Activated CD8-positive, alpha-beta T cell treated with anti-CD3 and anti-CD28 coated beads for 36 hours (primary cell): ENCODE data around the gene IRF2. TPM values are rescaled to one million over a fixed set of nuclear protein-coding genes. Genes with fewer than 3 reads are reported as not detected.

Experiments
- ATAC-seq: fragments of 200-7000 bp; cut with Tn5 transposase; one replicate; pipeline ENCODE4 v1.10.0; 2021; ENCODE audit warnings: mild to moderate bottlenecking, moderate library complexity
- CTCF ChIA-PET: fragments of 350-600 bp; sonication (Branson Sonifier 250); formaldehyde crosslinking; loops from one replicate; lab custom pipeline; 2021; ENCODE audit warnings: antibody characterized with exemption; lab: Charles Lee
- POLR2A ChIA-PET: fragments of 350-600 bp; sonication (Branson Sonifier 250); formaldehyde crosslinking; loops from one replicate; lab custom pipeline; 2021; ENCODE audit warnings: antibody characterized with exemption; lab: Charles Lee
- DNase-seq: peaks from one replicate; pipeline ENCODE4 v3.0.0-alpha.2; 2020
- H3K27ac Mint-ChIP-seq: one replicate; pipeline ENCODE4 v1.8.0; 2021; ENCODE audit warnings: mild to moderate bottlenecking, mixed read lengths
- H3K27me3 Mint-ChIP-seq: one replicate; pipeline ENCODE4 v1.8.0; 2021; ENCODE audit warnings: mixed read lengths
- H3K36me3 Mint-ChIP-seq: one replicate; pipeline ENCODE4 v1.8.0; 2021; ENCODE audit warnings: low read depth, mixed read lengths
- H3K4me1 Mint-ChIP-seq: one replicate; pipeline ENCODE4 v1.8.0; 2021; ENCODE audit warnings: low read depth, mixed read lengths
- H3K4me3 Mint-ChIP-seq: one replicate; pipeline ENCODE4 v1.8.0; 2021; ENCODE audit warnings: mild to moderate bottlenecking, moderate library complexity, mixed read lengths
- H3K9me3 Mint-ChIP-seq: one replicate; pipeline ENCODE4 v1.8.0; 2021; ENCODE audit warnings: mixed read lengths
- intact Hi-C: fragments of 100-400 bp; cut with micrococcal nuclease; formaldehyde crosslinking; loops from one replicate; pipeline ENCODE4 v1.10.0; 2022
- total RNA-seq, 2 experiments: library from RNA; stranded (reverse); gene quantifications; one replicate each; pipeline ENCODE4 v1.2.3, GENCODE V29; 2021
- TF ChIP-seq, protein P1 (sequence below): fragments of 200-600 bp; IDR thresholded peaks from one replicate; pipeline ENCODE4 v1.8.0; 2022; ENCODE audit warnings: antibody characterized with exemption, mild to moderate bottlenecking

The IRF2 gene
- 10 to 100 TPM; 48.1 to 56.4 TPM for total RNA-seq

DNA sequence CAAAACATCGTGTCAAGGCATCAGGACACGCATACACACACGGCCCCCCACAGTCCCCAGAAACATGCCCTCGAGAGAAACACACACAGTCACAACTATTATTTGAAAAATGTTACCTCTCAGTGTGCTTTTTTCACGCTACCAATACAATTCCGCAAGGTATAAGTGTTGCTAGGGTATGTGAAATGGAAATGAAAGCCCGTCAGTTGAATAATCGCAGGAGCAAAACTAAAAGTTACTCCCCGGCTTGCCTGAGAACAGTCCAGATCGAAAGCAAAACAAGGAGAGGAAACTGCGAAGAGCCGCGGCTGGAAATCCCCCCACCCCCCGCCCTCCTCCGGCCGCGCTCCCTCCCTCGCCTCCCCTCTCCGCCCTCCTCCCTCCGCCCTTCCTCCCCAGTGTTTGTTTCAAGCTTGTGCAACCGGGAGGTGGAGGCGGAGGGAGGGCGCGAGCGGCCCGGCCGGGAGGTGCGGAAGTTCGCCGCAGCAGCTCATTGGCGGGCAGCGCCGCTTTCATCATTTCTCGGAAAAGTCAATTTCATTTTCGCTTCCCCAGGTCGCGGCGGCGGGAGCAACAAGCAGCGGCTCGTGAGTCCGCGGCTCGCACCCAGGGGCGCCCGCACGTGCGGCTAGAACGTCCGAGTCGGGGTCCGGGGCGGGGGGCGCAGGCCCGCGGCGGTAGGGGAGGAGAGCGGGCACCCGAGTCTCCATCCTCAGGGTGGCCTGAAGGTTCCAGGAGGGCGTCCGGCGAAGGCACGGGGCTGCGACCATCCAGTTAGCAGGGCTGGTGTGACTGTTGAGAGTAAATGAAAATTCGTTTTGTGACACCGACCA, at the start of gene IRF2:
Gene IRF2, minus strand, starts transcription at position 288 of the 833 bp plus-strand sequence. CDS start 45,486 bp downstream, outside the sequence.
- DNase-seq (peak; percentile 98), ATAC-seq (peak; percentile 83)
- ChIA-PET CTCF (interaction anchor here (1.0 to 2.8 kb wide), 12 partner anchors 9 to 209 kb away, joined by 3 to 14 read pairs (median 4); no protein-coding TSS in a partner anchor), POLR2A (interaction anchor here (0.7 to 5.0 kb wide), 26 partner anchors 10 to 259 kb away, joined by 3 to 40 read pairs (median 6); partner anchors contain the start of genes CASP3, CENPU and PRIMPOL)
- Mint-ChIP-seq H3K27ac (peak within 1 kb of the TSS; percentile 98), H3K4me1 (peaks cover 50% of the 10 kb centered on the region), H3K36me3 (peaks cover 44% of the 10 kb centered on the region), H3K9me3 (no peaks in the 10 kb centered on the region), H3K4me3 (peak within 1 kb of the TSS; percentile 94), H3K27me3 (no peaks in the 10 kb centered on the region)
- intact Hi-C loops, result loop anchor here (2.0 to 5.0 kb wide), 6 partner anchors 38 to 207 kb away; partner anchors contain the start of genes CASP3 and PRIMPOL
- TF ChIP-seq, protein P1, sequence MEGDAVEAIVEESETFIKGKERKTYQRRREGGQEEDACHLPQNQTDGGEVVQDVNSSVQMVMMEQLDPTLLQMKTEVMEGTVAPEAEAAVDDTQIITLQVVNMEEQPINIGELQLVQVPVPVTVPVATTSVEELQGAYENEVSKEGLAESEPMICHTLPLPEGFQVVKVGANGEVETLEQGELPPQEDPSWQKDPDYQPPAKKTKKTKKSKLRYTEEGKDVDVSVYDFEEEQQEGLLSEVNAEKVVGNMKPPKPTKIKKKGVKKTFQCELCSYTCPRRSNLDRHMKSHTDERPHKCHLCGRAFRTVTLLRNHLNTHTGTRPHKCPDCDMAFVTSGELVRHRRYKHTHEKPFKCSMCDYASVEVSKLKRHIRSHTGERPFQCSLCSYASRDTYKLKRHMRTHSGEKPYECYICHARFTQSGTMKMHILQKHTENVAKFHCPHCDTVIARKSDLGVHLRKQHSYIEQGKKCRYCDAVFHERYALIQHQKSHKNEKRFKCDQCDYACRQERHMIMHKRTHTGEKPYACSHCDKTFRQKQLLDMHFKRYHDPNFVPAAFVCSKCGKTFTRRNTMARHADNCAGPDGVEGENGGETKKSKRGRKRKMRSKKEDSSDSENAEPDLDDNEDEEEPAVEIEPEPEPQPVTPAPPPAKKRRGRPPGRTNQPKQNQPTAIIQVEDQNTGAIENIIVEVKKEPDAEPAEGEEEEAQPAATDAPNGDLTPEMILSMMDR, result no peak

GRCh38 chr4:184515606-184516005, 41.3 kb upstream of the IRF2 start:
- Mint-ChIP-seq H3K27ac (peak overlapping the region; percentile 43), H3K27me3 (no peaks in the 10 kb centered on the region), H3K4me1 (peaks cover 31% of the 10 kb centered on the region), H3K4me3 (no peak overlapping the region), H3K36me3 (peaks cover 6% of the 10 kb centered on the region), H3K9me3 (peaks cover 7% of the 10 kb centered on the region)
- no peak for DNase-seq
- intact Hi-C loops, result loop anchor here (2.0 kb wide), 1 partner anchor 21 kb away; no protein-coding TSS in a partner anchor
- ChIA-PET POLR2A (interaction anchor here (1.3 to 3.8 kb wide), 4 partner anchors 11 to 41 kb away, joined by 3 to 18 read pairs (median 10); partner anchors contain the start of gene IRF2), CTCF (interaction anchor here (0.6 to 1.7 kb wide), 4 partner anchors 8 to 251 kb away, joined by 3 to 5 read pairs (median 4); no protein-coding TSS in a partner anchor)
- TF ChIP-seq, protein P1, result no peak
- no peak for ATAC-seq

GRCh38 chr4:184514121-184514988, 40.0 kb upstream of the IRF2 start:
- ATAC-seq (peak; percentile 93), DNase-seq (peak; percentile 88)
- POLR2A ChIA-PET, result interaction anchor here (0.9 to 3.8 kb wide), 14 partner anchors 10 to 246 kb away, joined by 3 to 18 read pairs (median 4); partner anchors contain the start of gene IRF2
- Mint-ChIP-seq H3K27ac (peak overlapping the region; percentile 81), H3K4me3 (peak overlapping the region; percentile 61), H3K9me3 (peaks cover 7% of the 10 kb centered on the region), H3K4me1 (peaks cover 37% of the 10 kb centered on the region), H3K36me3 (peaks cover 6% of the 10 kb centered on the region), H3K27me3 (no peaks in the 10 kb centered on the region)
- intact Hi-C loops, result loop anchor here (2.0 to 5.0 kb wide), 2 partner anchors 22 to 37 kb away; no protein-coding TSS in a partner anchor
- TF ChIP-seq, protein P1, result no peak
- CTCF ChIA-PET, result interaction anchor here (0.6 to 3.3 kb wide), 10 partner anchors 9 to 250 kb away, joined by 3 to 17 read pairs (median 6); partner anchors contain the start of gene IRF2

DNA sequence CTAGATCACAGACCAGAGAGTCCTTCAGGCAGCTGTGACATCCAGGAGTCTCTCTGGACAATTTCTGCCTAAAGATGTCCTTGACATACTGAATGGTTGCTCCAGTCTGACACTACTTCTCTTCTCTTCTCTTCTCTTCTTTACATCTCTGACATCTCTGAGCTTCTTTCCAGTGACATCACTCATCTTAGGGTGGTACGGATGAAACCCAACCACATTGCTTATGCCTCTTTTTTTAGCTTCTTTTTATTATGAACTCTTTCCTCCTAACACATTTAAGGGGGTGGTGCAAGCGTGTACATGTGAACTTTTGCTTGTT, 39.4 kb upstream of the IRF2 start:
- H3K4me3 Mint-ChIP-seq, result peak overlapping the region; percentile 61
- CTCF ChIA-PET, result interaction anchor here (0.6 to 3.3 kb wide), 10 partner anchors 9 to 250 kb away, joined by 3 to 17 read pairs (median 6); partner anchors contain the start of gene IRF2
- peak overlapping the region; percentile 81 for H3K27ac Mint-ChIP-seq
- no peaks in the 10 kb centered on the region for H3K27me3 Mint-ChIP-seq
- no peak for DNase-seq
- H3K9me3 Mint-ChIP-seq, result peaks cover 5% of the 10 kb centered on the region
- intact Hi-C loops, result loop anchor here (2.0 to 5.0 kb wide), 2 partner anchors 23 to 36 kb away; no protein-coding TSS in a partner anchor
- H3K4me1 Mint-ChIP-seq, result peaks cover 37% of the 10 kb centered on the region
- peaks cover 4% of the 10 kb centered on the region for H3K36me3 Mint-ChIP-seq
- POLR2A ChIA-PET, result interaction anchor here (0.9 to 3.8 kb wide), 12 partner anchors 9 to 245 kb away, joined by 3 to 18 read pairs (median 4); partner anchors contain the start of gene IRF2
- TF ChIP-seq, protein P1, result no peak
- peak; percentile 53 for ATAC-seq
